HG02938 (cell line): ENCODE measurements around the gene HMG20B.

Experiments used
- ATAC-seq: cut with Tn5 transposase; IDR thresholded peaks from one replicate; pipeline ENCODE4 v1.9.1; 2021; ENCODE audit warnings: mild to moderate bottlenecking, moderate library complexity; ENCODE audit not compliant: unreplicated experiment

The HMG20B gene

GRCh38 chr19:3618144-3618810, 45.5 kb downstream of the HMG20B start:
- ATAC-seq = no peak

GRCh38 chr19:3618811-3619630, 46.3 kb downstream of the HMG20B start:
- ATAC-seq = no peak

- no peak for ATAC-seq
These were observed 46.9 kb downstream of the HMG20B start for GRCh38 chr19:3619631-3620012.

- ATAC-seq = no peak
These were observed 47.5 kb downstream of the HMG20B start for GRCh38 chr19:3620145-3620816.

GRCh38 chr19:3620817-3621547, 48.2 kb downstream of the HMG20B start:
- ATAC-seq = no peak

- no peak for ATAC-seq
These were observed 48.9 kb downstream of the HMG20B start for GRCh38 chr19:3621689-3622088.

- no peak for ATAC-seq
These were observed 49.5 kb downstream of the HMG20B start for GRCh38 chr19:3622224-3622623.

GRCh38 chr19:3623716-3624115, 51.0 kb downstream of the HMG20B start:
- ATAC-seq = no peak

- peak; percentile 11 for ATAC-seq
These were observed 53.3 kb downstream of the HMG20B start for GRCh38 chr19:3625996-3626472.

- ATAC-seq = peak; percentile 85
These were observed 54.0 kb downstream of the HMG20B start, which contains the start of gene CACTIN for GRCh38 chr19:3626473-3627350. CACTIN (minus strand) TSS chr19:3626790; CDS start chr19:3626762, 28 bp downstream.

- ATAC-seq = no peak
These were observed 54.6 kb downstream of the HMG20B start for GRCh38 chr19:3627351-3627723.
